Activated B cell treated with CpG ODN at 0.5 μM for 24 hours (primary cell): ENCODE results near the gene MXRA7. TPM values are rescaled to one million over a fixed set of nuclear protein-coding genes. Genes with fewer than 3 reads are reported as not detected.
"Not testable (repeated sequence)": the region's sequence is repeated elsewhere in the genome, so short reads cannot be mapped to it uniquely, and the experiment has no call there.

ENCODE experiments used
- ATAC-seq: fragments of 200-7000 bp; cut with Tn5 transposase; one replicate; pipeline ENCODE4 v1.10.0; 2021; ENCODE audit warnings: low read depth, mild to moderate bottlenecking, moderate library complexity
- CTCF ChIA-PET: fragments of 350-600 bp; sonication (Branson Sonifier 250); formaldehyde crosslinking; loops from one replicate; lab custom pipeline; 2021; ENCODE audit warnings: antibody characterized with exemption; lab: Charles Lee
- POLR2A ChIA-PET: fragments of 350-600 bp; sonication (Branson Sonifier 250); formaldehyde crosslinking; loops from one replicate; lab custom pipeline; 2021; ENCODE audit warnings: antibody characterized with exemption; lab: Charles Lee
- DNase-seq: peaks from one replicate; pipeline ENCODE4 v3.0.0; 2022
- H3K27ac Mint-ChIP-seq: one replicate; pipeline ENCODE4 v1.8.0; 2020; ENCODE audit warnings: mixed read lengths
- H3K27me3 Mint-ChIP-seq: one replicate; pipeline ENCODE4 v1.8.0; 2021; ENCODE audit warnings: mixed read lengths
- H3K36me3 Mint-ChIP-seq: one replicate; pipeline ENCODE4 v1.8.0; 2021; ENCODE audit warnings: low read depth, mixed read lengths
- H3K4me1 Mint-ChIP-seq: one replicate; pipeline ENCODE4 v1.8.0; 2021; ENCODE audit warnings: mixed read lengths
- H3K4me3 Mint-ChIP-seq: one replicate; pipeline ENCODE4 v1.8.0; 2020; ENCODE audit warnings: mild to moderate bottlenecking, mixed read lengths
- H3K9me3 Mint-ChIP-seq: one replicate; pipeline ENCODE4 v1.8.0; 2020; ENCODE audit warnings: mixed read lengths
- CTCF ChIP-seq: fragments of 200-600 bp; IDR thresholded peaks from one replicate; pipeline ENCODE4 v1.8.0; 2022; ENCODE audit warnings: antibody characterized with exemption, mild to moderate bottlenecking
- intact Hi-C: fragments of 100-400 bp; cut with micrococcal nuclease; formaldehyde crosslinking; loops from one replicate; pipeline ENCODE4 v1.15.1; 2024
- total RNA-seq: library from RNA; stranded (reverse); gene quantifications from 2 replicates; pipeline ENCODE4 v1.2.3, GENCODE V29; 2022

MXRA7 gene
- total RNA-seq, 1 donor from 2014 or later = 13.5 TPM

- Mint-ChIP-seq H3K9me3 (no peaks in the 10 kb centered on the region), H3K4me1 (no peaks in the 10 kb centered on the region), H3K36me3 (no peaks in the 10 kb centered on the region), H3K27ac (no peak overlapping the region), H3K4me3 (no peak overlapping the region), H3K27me3 (peaks cover 24% of the 10 kb centered on the region)
- intact Hi-C loops = no loop called here
- TF ChIP-seq CTCF = no peak
- no peak for ATAC-seq
- DNase-seq = no peak
- POLR2A ChIA-PET = no interaction called here
- CTCF ChIA-PET = no interaction called here
Observed at GRCh38 chr17:76640550-76641380, 70.0 kb downstream of the MXRA7 start.

GRCh38 chr17:76638263-76638662 lies 72.5 kb downstream of the MXRA7 start:
- no peak overlapping the region for H3K27ac Mint-ChIP-seq
- H3K4me3 Mint-ChIP-seq = no peak overlapping the region
- no peak for TF ChIP-seq CTCF
- H3K9me3 Mint-ChIP-seq = no peaks in the 10 kb centered on the region
- ATAC-seq (no peak), DNase-seq (no peak)
- ChIA-PET CTCF (no interaction called here), POLR2A (no interaction called here)
- no peaks in the 10 kb centered on the region for H3K36me3 Mint-ChIP-seq
- intact Hi-C loops = no loop called here
- peaks cover 18% of the 10 kb centered on the region for H3K27me3 Mint-ChIP-seq
- H3K4me1 Mint-ChIP-seq = no peaks in the 10 kb centered on the region

- DNase-seq, CTCF ChIA-PET, intact Hi-C loops, POLR2A ChIA-PET, H3K36me3 Mint-ChIP-seq, H3K9me3 Mint-ChIP-seq, H3K27ac Mint-ChIP-seq, ATAC-seq, H3K4me3 Mint-ChIP-seq, H3K4me1 Mint-ChIP-seq: not testable (repeated sequence)
- H3K27me3 Mint-ChIP-seq = peaks cover 15% of the 10 kb centered on the region
Observed at GRCh38 chr17:76636486-76637206, 74.1 kb downstream of the MXRA7 start.

- no peak overlapping the region for H3K4me3 Mint-ChIP-seq
- intact Hi-C loops = no loop called here
Observed at GRCh38 chr17:76635659-76636360, 75.0 kb downstream of the MXRA7 start.

GRCh38 chr17:76635039-76635438 lies 75.7 kb downstream of the MXRA7 start:
- ATAC-seq (no peak), DNase-seq (no peak)
- CTCF ChIA-PET = interaction anchor here (1.9 kb wide), 1 partner anchor 11 kb away, joined by 6 read pairs; no protein-coding TSS in a partner anchor
- H3K4me3 Mint-ChIP-seq = no peak overlapping the region
- no peak overlapping the region for H3K27ac Mint-ChIP-seq
- H3K36me3 Mint-ChIP-seq = no peaks in the 10 kb centered on the region
- H3K9me3 Mint-ChIP-seq = no peaks in the 10 kb centered on the region
- no peak for TF ChIP-seq CTCF
- POLR2A ChIA-PET = no interaction called here
- H3K27me3 Mint-ChIP-seq = peaks cover 15% of the 10 kb centered on the region
- no peaks in the 10 kb centered on the region for H3K4me1 Mint-ChIP-seq
- intact Hi-C loops = no loop called here

More at GRCh38 chr17:76635659-76636360, 75.0 kb downstream of the MXRA7 start:
- peaks cover 15% of the 10 kb centered on the region for H3K27me3 Mint-ChIP-seq
- no peak overlapping the region for H3K27ac Mint-ChIP-seq
- ChIA-PET POLR2A (no interaction called here), CTCF (interaction anchor here (1.9 kb wide), 1 partner anchor 12 kb away, joined by 6 read pairs; no protein-coding TSS in a partner anchor)
- no peaks in the 10 kb centered on the region for H3K9me3 Mint-ChIP-seq
- no peak for ATAC-seq
- TF ChIP-seq CTCF = no peak
- H3K4me1 Mint-ChIP-seq = no peaks in the 10 kb centered on the region
- DNase-seq = no peak
- no peaks in the 10 kb centered on the region for H3K36me3 Mint-ChIP-seq
